Measurements from ENCODE around the gene SELE. TPM values are rescaled to one million over a fixed set of nuclear protein-coding genes. Genes with fewer than 3 reads are reported as not detected.

The SELE gene
- total RNA-seq (2014; rRNA removed; shearing (Covaris generic)): not detected in 2 replicates
- total RNA-seq (2022): not detected in 2 replicates
- Bru-seq, nascent RNA: not detected
- BruChase-seq, experiment 1, labeled RNA remaining after a 6-hour chase: not detected
- BruChase-seq, experiment 2, labeled RNA remaining after a 2-hour chase: percentile 9 among the genes with signal in this experiment
- long read RNA-seq: 0 reads

GRCh38 chr1:169733924-169734323 lies at the start of gene SELE:
SELE (minus strand) TSS chr1:169734079; CDS start chr1:169733612, 467 bp downstream.
- intact Hi-C loops (cut with micrococcal nuclease; ENCODE audit: unreplicated experiment): no loop called here
- Histone ChIP-seq H3K9me2 (ENCODE audit: insufficient read depth, low read length) (no peaks in the 10 kb centered on the region), H3K4me2 (ENCODE audit: low read length) (no peak within 1 kb of the TSS), H4K20me1 (ENCODE audit: insufficient read depth, low read length) (no peaks in the 10 kb centered on the region), H3K9me3 (ENCODE audit: low read length) (no peaks in the 10 kb centered on the region), H2AFZ (ENCODE audit: low read length) (no peak within 1 kb of the TSS), H3K4me1 (ENCODE audit: insufficient read depth, low read length, poor library complexity, severe bottlenecking) (no peaks in the 10 kb centered on the region), H3K4me3 (ENCODE audit: low read depth, low read length, poor library complexity, severe bottlenecking) (no peak within 1 kb of the TSS), H3K36me3 (ENCODE audit: insufficient read depth, low read length) (no peaks in the 10 kb centered on the region), H3K27ac (ENCODE audit: low read depth, low read length, poor library complexity, severe bottlenecking) (no peak within 1 kb of the TSS), H3K79me2 (ENCODE audit: insufficient read depth, low read depth, low read length) (no peaks in the 10 kb centered on the region)
- ChIA-PET CTCF (ENCODE audit: unreplicated experiment) (interaction anchor here (0.9 kb wide), 1 partner anchor 132 kb away, joined by 3 read pairs; no protein-coding TSS in a partner anchor), POLR2A (no interaction called here)
- BruUV-seq (replicated peaks): no TSS peak
- no peak for DNase-seq (ENCODE audit: low spot score)
- TF ChIP-seq CTCF (conservative IDR thresholded peaks at IDR 0.05; ENCODE audit: low read length) (no peak), EZH2phosphoT487 (IDR thresholded peaks at IDR 0.05; ENCODE audit: borderline replicate concordance, low read depth, low read length) (no peak)

- no peak overlapping the region for H3K27ac ChIP-seq (ENCODE audit: low read depth, low read length, poor library complexity, severe bottlenecking)
- no peak for DNase-seq (ENCODE audit: low spot score)
- ChIA-PET POLR2A (interaction anchor here (0.6 to 1.2 kb wide), 2 partner anchors 11 to 375 kb away, joined by 6 read pairs; no protein-coding TSS in a partner anchor), CTCF (ENCODE audit: unreplicated experiment) (no interaction called here)
- H3K79me2 ChIP-seq (ENCODE audit: insufficient read depth, low read depth, low read length): no peaks in the 10 kb centered on the region
- H3K9me3 ChIP-seq (ENCODE audit: low read length): no peaks in the 10 kb centered on the region
- no peak overlapping the region for H3K4me2 ChIP-seq (ENCODE audit: low read length)
- intact Hi-C loops (cut with micrococcal nuclease; ENCODE audit: unreplicated experiment): no loop called here
- no peaks in the 10 kb centered on the region for H3K36me3 ChIP-seq (ENCODE audit: insufficient read depth, low read length)
- H4K20me1 ChIP-seq (ENCODE audit: insufficient read depth, low read length): no peaks in the 10 kb centered on the region
- H3K4me1 ChIP-seq (ENCODE audit: insufficient read depth, low read length, poor library complexity, severe bottlenecking): no peaks in the 10 kb centered on the region
- TF ChIP-seq EZH2phosphoT487 (IDR thresholded peaks at IDR 0.05; ENCODE audit: borderline replicate concordance, low read depth, low read length) (no peak), CTCF (conservative IDR thresholded peaks at IDR 0.05; ENCODE audit: low read length) (no peak)
- BruUV-seq (replicated peaks): no TSS peak
- H3K9me2 ChIP-seq (ENCODE audit: insufficient read depth, low read length): no peaks in the 10 kb centered on the region
- no peak overlapping the region for H3K4me3 ChIP-seq (ENCODE audit: low read depth, low read length, poor library complexity, severe bottlenecking)
- no peak overlapping the region for H2AFZ ChIP-seq (ENCODE audit: low read length)
Measured at GRCh38 chr1:169782596-169782995, 48.7 kb upstream of the SELE start.

- TF ChIP-seq CTCF (conservative IDR thresholded peaks at IDR 0.05; ENCODE audit: low read length) (no peak), EZH2phosphoT487 (IDR thresholded peaks at IDR 0.05; ENCODE audit: borderline replicate concordance, low read depth, low read length) (no peak)
- Histone ChIP-seq H3K36me3 (ENCODE audit: insufficient read depth, low read length) (no peaks in the 10 kb centered on the region), H3K79me2 (ENCODE audit: insufficient read depth, low read depth, low read length) (no peaks in the 10 kb centered on the region), H3K9me3 (ENCODE audit: low read length) (no peaks in the 10 kb centered on the region), H2AFZ (ENCODE audit: low read length) (peak overlapping the region; percentile 59), H3K27ac (ENCODE audit: low read depth, low read length, poor library complexity, severe bottlenecking) (no peak overlapping the region), H4K20me1 (ENCODE audit: insufficient read depth, low read length) (no peaks in the 10 kb centered on the region), H3K9me2 (ENCODE audit: insufficient read depth, low read length) (no peaks in the 10 kb centered on the region), H3K4me2 (ENCODE audit: low read length) (0 out of 2 replicates have a peak overlapping the region, but pooled peaks have one; percentile 13), H3K4me1 (ENCODE audit: insufficient read depth, low read length, poor library complexity, severe bottlenecking) (no peaks in the 10 kb centered on the region), H3K4me3 (ENCODE audit: low read depth, low read length, poor library complexity, severe bottlenecking) (no peak overlapping the region)
- DNase-seq (ENCODE audit: low spot score): no peak
- CTCF ChIA-PET (ENCODE audit: unreplicated experiment): no interaction called here
- POLR2A ChIA-PET: interaction anchor here (0.6 kb wide), 2 partner anchors 128 to 222 kb away, joined by 3 to 5 read pairs; no protein-coding TSS in a partner anchor
- no TSS peak for BruUV-seq (replicated peaks)
- intact Hi-C loops (cut with micrococcal nuclease; ENCODE audit: unreplicated experiment): no loop called here
Measured at GRCh38 chr1:169779970-169780369, 46.1 kb upstream of the SELE start.
